ENCODE data around the gene C22orf31.

GRCh38 chr22:29043906-29044575 is 17.6 kb downstream of the C22orf31 start:
- TF ChIP-seq GATA2 (IDR thresholded peaks at IDR 0.05; ENCODE audit: low read depth, low read length), result no peak
- no peak for TF ChIP-seq GATA3 (IDR thresholded peaks at IDR 0.05; ENCODE audit: low read depth, low read length)
